ENCODE measurements around the gene AARS2.
A peak's percentile ranks its signal among the peaks of the same experiment; 100 is the strongest.

AARS2 gene

DNA sequence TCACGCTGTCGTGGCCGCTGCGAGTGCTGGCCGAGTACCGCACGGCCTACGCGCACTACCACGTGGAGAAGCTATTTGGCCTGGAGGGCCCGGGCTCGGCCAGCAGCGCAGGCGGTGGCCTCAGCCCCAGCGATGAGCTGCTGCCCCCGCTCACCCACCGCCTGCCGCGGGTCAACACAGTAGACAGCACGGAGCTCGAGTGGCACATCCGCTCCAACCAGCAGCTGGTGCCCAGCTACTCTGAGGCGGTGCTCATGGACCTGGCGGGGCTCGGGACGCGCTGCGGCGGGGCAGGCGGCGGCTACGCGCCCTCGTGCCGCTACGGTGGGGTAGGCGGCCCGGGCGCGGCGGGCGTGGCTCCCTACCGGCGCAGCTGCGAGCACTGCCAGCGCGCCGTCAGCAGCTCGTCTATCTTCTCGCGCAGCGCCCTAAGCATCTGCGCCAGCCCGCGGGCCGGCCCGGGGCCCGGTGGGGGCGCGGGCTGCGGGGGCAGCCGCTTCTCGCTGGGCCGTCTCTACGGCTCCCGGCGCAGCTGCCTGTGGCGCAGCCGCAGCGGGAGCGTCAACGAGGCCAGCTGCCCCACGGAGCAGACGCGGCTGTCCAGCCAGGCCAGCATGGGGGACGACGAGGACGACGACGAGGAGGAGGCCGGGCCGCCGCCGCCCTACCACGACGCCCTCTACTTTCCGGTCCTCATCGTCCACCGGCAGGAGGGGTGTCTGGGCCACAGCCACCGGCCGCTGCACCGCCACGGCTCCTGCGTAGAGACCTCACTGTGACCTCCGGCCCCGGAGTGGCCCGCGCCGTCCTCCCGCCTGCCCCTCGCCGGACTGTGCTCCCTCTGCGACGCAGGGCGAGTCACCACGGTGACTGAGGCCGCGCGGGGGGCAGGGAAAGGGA is 37.1 kb downstream of the AARS2 start:
- no peak for DNase-seq (ENCODE audit: low spot score)

DNA sequence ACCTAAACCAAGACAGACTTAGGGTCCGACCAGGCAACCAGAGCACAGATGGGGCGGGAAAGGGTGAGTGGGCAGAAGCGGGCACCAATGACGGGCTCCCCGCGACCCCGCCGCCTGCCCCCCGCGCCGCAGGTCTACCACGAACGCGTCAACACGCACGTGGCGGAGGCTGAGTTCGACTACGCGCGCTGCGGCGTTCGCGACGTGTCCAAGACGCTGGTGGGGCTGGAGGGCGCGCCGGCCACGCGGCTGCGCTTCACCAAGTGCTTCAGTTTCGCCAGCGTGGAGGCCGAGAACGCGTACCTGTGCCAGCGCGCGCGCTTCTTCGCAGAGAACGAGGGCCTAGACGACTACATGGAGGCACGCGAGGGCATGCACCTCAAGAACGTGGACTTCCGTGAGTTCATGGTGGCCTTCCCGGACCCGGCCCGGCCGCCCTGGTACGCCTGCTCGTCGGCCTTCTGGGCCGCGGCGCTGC is 37.8 kb downstream of the AARS2 start:
- DNase-seq (ENCODE audit: low spot score): no peak

DNA sequence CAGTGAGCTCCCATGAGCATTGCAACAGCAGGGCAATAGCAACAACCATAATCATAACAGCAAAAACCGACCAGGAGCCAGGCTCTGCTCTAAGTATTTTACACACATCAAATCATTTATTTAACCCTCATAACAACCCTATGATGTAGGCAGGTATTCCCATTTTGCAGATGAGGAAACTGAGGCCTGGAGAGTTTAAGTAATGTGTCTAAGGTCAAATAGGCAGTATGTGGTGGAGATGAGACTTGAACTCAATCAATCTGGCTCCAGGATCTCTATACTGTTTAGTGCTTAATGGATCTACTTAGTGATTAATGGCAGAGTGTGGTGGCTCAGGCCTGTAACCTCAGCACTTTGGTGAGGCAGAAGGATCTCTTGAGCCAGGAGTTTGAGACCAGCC is 39.5 kb downstream of the AARS2 start:
- no peak for DNase-seq (ENCODE audit: low spot score)

DNA sequence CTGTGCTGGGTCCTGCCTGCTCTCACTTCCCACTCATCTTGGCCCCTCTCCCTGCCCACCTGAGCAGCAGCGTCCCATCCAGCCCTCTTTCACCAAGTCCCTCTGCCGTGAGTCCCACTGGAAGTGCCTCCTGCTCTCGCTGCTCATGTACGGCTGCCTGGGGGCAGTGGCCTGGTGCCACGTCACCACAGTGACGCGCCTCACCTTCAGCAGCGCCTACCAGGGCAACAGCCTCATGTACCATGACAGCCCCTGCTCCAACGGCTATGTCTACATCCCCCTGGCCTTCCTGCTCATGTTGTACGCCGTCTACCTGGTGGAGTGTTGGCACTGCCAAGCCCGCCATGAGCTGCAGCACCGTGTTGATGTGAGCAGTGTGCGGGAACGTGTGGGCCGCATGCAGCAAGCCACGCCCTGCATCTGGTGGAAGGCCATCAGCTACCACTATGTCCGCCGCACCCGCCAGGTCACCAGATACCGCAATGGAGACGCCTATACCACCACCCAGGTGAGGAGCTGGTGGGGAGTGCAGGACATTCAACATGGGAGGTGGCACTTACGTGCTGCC is 40.1 kb downstream of the AARS2 start:
- no peak for DNase-seq (ENCODE audit: low spot score)

DNA sequence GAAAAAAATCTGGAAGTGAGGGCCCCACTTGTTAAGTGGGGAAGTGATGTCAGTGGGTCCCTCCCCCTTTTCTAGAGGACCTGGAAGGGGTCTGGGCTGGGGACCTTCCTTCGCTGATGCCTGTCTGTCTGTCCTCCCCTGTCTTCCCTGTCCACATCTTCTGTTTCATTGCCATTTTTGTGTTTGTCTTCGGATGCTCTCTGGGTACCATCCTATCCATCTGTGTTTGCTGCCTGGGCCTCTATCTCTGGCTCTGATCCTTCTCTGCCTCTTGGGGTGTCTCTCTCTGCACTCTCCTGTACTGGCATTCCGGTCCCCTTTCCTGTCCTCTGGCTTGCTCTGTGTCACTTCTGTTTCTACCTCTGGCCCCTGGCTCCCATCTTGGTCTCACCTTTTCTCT is 40.6 kb downstream of the AARS2 start:
- no peak for DNase-seq (ENCODE audit: low spot score)

DNA sequence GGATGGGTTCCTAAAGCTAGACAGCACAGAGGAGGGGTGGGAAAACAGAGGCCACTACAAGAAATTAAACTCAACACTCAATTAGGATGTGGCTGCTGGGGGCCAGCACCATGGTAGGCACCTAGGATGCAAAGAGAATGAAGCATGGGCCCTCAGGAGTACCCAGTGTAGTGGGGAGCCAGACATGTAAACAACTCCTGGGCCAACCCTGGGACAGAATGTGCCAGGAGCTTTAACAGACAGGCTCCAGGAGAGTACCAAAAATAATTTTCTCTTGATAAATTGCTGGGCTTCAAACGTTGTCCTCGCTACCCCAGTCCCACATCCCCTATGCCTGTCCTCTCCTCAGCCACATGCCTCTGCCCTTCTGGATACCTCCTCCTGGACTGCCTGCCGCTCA is 41.2 kb downstream of the AARS2 start:
- DNase-seq (ENCODE audit: low spot score): no peak

DNA sequence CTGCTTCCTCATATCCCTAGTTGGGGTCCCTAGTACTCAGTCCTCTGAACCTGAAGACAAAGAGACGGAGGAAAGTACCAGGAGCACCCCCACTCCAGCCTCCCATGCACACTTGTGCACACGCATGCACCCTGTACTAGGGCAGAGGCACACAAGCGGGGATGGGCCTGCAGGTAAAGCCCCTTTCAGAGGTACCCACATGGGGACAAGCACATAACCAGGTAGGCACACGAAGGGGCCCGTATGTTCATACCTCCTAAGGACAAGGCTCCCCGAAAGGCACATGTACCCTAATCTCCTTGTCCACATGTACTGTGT is 41.8 kb downstream of the AARS2 start:
- DNase-seq (ENCODE audit: low spot score): no peak

DNA sequence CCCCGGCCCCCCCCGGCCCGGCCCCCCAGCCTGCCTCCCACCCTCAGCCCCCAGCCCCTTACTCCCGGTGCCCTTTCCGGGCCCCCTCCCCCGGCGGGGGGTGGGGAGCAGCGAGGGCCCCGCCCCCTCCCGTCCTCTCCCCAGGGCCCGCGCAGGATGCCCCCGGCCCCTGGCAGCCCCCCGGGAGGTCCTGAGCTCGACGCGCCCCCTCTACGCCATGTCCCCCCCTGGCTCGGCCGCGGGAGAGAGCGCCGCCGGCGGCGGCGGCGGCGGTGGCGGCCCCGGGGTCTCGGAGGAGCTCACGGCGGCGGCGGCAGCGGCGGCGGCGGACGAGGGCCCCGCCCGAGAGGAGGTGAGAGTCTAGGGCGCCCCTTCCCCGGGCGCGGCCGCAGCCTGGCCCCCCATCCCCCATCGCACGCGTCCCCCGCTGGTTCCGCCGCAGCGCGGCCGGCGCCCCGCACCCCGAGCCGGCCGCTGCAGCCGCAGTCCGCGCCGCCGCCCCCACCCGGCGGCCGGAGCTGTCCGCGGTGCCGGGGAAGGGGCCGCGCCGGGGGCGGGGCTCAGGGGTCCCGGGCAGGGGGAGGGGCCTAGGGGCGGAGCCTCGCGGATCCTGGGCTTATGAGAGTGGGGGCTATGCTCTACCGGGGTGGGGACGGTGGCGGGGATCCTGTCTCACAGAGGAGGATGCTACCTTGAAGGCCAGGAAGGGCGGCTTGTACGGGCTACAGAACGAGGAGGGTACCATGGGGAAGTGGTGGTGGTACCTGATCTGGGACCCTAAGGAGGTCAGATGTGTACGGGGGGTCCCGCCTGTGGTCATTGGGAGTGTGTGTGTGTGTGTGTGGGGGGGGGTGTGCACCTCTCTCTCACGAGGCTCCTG is 42.4 kb downstream of the AARS2 start:
- no peak for DNase-seq (ENCODE audit: low spot score)

DNA sequence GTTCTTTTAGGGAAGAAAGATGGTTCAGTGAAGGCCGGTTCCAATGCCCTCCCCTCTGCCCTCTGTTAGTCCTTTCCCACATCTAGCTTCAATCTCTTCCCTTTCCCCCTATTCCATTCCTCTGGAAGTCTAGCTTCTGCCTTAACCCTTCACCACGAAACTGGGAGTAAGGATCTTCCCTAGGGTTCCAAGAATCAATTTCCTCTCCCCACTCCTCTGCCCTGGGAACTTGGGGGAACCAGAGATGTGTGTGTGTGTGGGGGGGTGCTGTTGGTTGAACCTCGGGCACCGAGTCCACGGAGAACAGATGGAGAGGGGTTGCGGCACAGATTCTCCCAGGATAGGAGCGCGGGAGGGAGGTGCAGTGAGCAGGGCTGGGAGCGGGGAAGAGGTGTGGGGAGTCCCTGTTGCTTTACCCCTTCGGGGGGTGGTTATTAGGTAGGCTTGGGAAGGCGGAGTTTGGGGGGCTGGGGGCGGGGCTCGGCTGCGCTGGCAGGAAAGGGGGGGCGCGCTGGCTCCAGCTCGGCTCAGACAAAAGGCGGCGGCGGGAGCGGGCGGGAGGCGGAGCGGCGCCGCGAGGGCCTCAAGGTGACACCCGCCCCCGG is 43.1 kb downstream of the AARS2 start, which contains the start of gene TMEM151B:
TSS of gene TMEM151B (plus strand) at position 530 of the 605 bp plus-strand sequence. CDS start 293 bp downstream, outside the sequence.
- no peak for DNase-seq (ENCODE audit: low spot score)

DNA sequence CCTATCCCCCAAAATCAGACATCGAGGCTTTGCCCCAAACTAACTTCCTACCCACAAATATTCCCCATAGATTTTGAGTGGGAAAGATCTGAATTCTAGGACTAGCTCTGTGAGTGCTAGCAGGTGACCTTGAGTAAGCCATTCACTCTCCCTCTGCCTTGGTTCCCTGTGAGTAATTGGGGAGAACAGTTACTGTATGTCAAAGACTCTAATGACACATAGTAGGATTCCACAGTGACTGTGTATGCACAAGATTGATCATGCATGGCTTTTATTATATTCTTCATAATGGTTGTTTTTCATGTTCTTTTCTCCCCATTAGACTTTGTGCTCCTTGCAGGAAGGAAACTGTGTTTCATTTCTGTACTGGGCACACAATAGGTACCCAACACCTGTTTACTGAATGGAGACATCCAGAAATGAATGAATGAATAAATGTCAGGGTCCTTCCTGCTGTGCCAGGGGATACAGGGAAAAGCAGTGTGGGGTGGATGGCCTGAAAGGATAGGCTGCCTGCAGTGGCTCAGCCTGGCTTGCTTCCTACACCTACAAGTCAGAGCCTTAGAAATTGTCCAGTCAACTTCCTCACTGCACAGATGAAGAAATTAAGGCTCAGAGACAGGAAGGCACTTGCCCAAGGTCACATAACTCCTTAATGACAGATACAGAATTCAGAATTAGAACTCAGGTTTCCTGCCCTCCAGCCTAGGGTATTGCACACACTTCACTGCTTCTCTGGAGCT is 43.8 kb downstream of the AARS2 start:
- no peak for DNase-seq (ENCODE audit: low spot score)

DNA sequence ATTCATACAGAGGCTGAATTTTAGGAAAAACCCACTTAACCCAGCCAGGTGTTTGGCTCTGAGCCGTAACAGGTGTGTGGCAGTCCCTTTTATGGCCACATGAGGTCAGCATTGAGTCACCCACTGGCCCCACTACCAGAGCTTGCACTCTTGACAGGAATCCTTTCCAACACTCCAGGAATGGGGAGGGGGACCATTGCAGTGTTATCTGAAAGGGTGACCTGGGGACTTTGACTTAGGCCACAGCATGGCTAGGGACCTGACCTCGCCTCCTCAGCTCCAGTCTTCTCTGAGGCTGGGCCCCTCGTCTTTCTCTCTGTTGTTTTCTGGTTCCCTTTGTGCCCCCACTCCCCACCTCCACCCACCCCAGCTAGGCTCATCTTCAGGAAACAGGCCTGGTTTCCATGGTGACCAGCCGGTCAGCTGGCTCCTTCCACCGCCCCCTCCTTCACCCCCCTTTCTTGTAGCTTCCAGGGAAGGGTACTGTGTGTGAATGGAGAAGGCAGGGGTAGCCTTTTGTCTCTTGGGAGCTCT is 45.0 kb downstream of the AARS2 start:
- peak; percentile 76 for DNase-seq (ENCODE audit: low spot score)

DNA sequence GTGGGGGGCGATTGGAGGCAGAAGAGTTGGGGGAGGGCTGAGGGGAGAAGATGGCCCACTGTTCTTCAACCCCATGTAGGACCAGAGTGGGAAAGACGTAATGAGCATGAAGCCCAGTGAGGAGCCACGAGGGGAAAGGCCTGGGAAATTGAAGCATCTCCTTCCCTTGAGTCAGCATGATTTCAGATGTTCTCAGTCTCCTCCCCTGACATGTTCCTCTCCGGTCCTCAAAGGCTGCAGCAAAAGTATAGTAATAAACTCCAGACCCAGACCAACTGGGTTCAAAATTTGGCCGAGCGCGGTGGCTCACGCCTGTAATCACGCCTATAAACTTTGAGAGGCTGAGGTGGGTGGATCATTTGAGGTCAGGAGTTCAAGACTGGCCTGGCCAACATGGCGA is 45.9 kb downstream of the AARS2 start:
- DNase-seq (ENCODE audit: low spot score): no peak

DNA sequence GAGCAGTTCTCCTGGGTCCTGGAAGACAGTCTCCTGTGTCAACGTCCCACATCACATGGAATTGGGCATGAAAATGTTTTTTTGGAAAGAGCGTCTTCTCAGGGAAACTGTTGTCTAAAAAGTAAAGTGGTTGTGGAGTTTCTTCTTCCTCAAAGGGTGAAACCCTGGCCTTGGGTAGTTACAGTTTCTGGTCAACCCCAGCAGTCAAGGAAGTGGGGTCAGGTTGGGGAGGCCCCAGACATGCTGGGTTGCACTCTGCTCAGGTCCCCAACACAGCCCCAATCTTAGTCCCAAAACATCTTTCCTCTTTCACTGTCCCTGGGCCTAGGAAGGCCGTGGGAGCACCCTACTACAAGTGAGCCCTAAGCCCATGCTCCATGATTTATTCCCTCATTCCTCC is 46.8 kb downstream of the AARS2 start:
- DNase-seq (ENCODE audit: low spot score): no peak

DNA sequence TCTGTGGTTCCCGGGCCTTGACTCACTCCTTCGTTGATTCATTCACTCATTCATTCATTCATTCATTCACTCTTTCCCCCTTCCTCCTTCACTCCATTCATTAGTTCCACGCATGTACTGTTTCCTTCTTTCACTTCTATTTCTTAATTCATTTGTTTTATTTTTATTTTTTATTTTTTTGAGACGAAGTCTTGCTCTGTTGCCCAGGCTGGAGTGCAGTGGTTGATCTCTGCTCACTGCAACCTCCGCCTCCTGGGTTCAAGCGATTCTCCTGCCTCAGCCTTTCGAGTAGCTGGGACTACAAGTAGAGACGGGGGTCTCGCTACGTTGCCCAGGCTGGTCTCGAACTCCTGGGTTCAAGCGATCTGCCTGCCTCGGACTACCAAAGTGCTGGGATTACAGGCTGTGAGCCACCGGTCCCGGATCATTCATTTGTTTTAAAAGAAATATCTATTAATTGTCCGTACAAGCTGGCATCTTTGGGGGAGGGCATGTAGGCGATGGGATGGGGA is 47.4 kb downstream of the AARS2 start:
- no peak for DNase-seq (ENCODE audit: low spot score)

DNA sequence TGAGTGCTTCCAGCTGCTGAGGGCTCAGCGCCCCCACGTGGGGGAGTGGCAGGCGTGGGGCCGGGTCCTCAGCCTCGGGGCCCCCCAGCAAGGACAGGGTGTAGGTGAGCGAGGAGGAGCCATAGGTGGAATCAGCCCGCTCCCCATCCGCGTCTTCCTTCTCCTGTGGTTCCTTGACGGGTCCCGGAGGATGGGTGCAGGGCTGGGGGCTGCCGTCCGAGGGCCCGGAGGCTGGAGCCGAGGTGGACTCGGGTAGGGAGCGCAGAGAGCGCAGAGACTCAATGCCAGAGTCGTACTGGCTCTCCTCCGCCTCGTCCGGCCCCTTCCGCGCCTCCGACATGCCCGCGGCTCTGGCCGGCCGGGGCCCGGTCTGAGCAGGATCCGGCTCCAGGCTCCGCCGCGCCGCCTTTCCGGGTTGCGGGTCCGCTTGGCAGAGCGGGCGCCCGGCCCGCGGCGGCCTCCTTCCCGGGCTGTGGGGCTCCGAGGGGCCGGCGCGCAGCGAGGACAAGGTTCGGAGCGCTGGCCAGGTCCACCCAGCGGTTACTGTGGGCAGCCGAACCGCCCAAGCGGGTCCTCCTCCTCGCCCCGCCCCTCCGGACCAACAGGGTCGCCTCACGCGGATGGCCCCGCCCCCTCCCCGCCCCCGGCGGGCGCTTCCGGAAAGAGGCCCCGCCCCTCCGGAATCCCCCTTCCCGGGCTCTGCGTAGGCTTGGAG is 48.0 kb downstream of the AARS2 start, which contains the start of gene NFKBIE:
TSS of gene NFKBIE (minus strand) at position 545 of the 715 bp plus-strand sequence. CDS start at position 340, 205 bp downstream.
- peak; percentile 81 for DNase-seq (ENCODE audit: low spot score)

DNA sequence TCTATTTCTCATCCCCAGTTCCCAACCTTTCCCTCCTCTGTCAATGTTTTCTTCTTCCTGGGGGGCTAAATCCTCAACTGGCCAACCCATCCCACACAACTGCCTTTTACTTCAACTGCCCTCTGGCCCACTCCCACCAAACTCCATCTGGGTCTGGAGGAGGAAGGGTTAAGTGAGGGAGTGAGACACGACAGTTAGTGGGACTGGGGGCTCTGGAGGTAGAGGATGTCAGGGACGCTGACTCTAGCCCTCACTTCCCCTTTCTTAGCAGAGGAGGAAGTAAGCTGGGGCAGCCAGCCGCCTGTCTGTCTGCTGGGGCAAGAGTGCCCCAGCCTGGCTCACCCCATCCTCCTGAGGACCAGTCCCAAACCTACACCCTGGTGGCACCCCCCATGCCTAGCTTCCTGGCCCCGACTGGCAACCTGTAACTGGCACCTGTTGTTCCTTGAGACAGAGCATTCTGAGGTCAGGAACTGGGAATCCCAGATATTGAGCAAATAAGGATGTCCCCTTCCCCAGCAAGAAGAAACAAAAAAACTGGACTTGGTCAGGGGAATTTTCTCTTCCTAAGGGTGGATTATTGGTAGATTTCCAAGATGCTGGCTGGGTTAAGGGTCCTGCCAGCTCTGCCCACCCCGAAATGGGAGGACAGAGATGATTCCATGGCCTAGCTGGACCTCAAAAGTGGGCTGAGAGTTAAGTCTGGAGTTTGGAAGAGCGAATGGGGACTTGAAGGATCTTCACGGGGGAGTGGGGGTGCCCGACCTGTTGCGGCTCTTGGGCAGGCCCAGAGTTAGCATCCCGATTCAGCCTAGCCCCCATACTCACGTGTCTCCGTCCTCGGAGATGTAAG is 48.8 kb downstream of the AARS2 start:
- no peak for DNase-seq (ENCODE audit: low spot score)

DNA sequence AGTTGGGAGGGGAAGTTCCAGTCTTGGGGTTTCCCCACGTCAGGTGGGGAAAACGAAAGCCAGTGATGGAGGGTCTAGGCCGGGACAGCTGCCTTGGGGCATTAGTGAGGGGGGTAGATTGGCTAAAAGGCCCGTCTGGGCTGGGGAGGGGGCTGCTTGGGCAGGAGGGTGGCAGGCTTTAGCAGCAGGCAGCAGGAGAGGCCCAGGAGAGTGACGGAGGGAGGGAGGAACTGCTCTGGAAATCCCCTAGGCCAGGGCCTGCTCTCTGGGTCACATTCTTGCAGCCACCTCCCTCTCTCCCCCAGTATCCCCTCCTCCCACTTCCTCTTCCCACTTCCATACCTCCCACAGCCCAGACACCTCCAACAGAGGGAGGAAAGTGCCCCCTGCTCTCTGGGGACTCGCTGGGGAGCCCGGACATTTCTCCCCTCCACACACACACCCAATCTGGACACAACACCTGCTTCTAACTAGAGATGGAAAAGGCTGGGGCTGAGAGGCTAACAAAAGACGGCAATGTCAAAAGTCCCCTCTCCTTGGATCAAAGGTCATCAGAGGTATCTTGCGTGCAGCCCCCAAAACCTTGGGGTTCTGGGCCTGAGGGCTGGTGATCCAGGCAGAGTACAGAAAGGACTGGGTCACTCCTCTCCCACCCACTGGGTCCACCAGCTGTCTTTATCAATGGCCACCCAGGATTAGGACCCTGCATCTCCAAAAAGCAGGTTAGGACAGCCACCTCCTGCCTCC is 49.6 kb downstream of the AARS2 start:
- DNase-seq (ENCODE audit: low spot score): no peak

All from hematopoietic multipotent progenitor cell treated with erythropoietin and hydrocortisone succinate and interleukin-3 and kit ligand, for 17 days (in vitro differentiated cells).